ENCODE measurements around the gene NDUFV3. TPM values are rescaled to one million over a fixed set of nuclear protein-coding genes. Genes with fewer than 3 reads are reported as not detected.
"Not testable (repeated sequence)": the region's sequence is repeated elsewhere in the genome, so short reads cannot be mapped to it uniquely, and the experiment has no call there.

The NDUFV3 gene
- total RNA-seq, 2 donors from 2014 or later = 25.9 to 36.6 TPM

DNA sequence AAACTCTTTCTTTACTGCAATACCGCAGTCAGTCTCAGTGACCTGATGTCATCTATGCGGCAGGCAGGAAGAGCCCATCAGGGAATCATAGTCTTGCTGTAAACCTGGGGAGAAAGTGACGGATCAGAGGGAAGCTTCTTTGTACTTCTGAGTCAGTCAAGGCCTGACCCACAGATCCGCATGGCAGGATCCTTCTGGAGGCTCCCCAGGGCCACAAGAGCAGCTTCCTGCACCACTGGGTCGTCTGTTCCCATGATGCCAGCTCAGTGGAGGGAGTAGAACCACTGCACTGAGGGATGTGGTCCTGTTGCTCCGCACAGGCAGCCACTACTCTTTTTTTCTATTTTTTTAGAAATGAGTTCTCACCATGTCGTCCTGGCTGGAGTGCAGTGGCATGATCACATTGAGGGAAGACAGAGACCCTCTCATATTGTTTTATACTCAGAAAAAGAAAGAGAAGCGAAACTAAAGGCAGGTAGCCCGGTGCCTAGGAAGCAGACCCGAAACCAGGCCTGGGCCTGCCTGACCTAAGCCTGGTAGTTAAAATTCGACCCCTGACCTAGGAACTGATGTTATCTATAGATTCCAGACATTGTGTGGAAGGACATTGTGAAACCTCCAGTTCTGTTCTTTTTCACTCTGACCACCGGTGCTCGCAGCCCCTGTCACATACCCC lies 38.6 kb downstream of the NDUFV3 start:
- H3K36me3 ChIP-seq = no peaks in the 10 kb centered on the region
- H3K4me3 ChIP-seq = no peak overlapping the region
- no peak overlapping the region for H3K9ac ChIP-seq (ENCODE audit: low read depth in 2 of 2, low read length in 2 of 2)
- H3K4me1 ChIP-seq = no peaks in the 10 kb centered on the region
- no peak for TF ChIP-seq CTCF (IDR thresholded peaks at IDR 0.05)
- H3K27ac ChIP-seq = no peak overlapping the region
- intact Hi-C loops (cut with DNase I) = no loop called here
- no peaks in the 10 kb centered on the region for H3K9me3 ChIP-seq
- no peak for DNase-seq
- no peaks in the 10 kb centered on the region for H3K27me3 ChIP-seq

DNA sequence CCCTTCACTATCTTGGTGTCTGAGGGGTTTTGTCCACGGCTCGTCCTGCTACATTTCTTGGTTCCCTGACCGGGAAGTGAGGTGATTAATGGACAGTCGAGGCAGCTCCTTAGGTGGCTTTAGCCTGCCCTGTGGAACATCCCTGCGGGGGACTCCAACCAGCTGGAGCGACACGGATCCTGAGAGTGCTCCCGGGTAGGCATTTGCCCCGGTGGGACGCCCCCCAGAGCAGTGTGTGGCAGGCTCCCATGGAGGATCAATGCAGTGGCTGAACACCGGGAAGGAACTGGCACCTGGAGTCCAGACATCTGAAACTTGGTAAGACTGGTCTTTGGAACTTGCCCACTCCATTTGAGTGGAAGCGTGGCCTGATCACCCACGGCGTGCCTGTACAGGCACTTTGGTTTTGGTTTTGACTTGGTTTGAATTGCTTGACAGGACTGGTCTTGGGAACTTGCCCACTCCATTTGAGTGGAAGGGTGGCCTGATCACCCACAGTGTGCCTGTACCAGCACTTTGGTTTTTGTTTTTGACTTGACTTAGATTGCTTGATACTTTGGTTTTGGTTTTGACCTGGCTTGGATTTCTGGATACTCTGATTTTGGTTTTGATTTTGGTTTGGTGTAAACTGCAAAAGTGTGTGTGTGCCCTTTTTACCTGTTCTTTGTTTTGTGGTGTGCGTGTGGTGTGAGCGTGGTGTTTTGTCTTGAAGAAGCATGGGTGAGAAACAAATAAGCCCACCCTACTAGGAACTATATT lies 39.4 kb downstream of the NDUFV3 start:
- H3K4me1 ChIP-seq; H3K9me3 ChIP-seq; H3K27me3 ChIP-seq; H3K4me3 ChIP-seq; intact Hi-C loops (cut with DNase I); H3K9ac ChIP-seq (ENCODE audit: low read depth in 2 of 2, low read length in 2 of 2); DNase-seq; H3K36me3 ChIP-seq; H3K27ac ChIP-seq: not testable (repeated sequence)

DNA sequence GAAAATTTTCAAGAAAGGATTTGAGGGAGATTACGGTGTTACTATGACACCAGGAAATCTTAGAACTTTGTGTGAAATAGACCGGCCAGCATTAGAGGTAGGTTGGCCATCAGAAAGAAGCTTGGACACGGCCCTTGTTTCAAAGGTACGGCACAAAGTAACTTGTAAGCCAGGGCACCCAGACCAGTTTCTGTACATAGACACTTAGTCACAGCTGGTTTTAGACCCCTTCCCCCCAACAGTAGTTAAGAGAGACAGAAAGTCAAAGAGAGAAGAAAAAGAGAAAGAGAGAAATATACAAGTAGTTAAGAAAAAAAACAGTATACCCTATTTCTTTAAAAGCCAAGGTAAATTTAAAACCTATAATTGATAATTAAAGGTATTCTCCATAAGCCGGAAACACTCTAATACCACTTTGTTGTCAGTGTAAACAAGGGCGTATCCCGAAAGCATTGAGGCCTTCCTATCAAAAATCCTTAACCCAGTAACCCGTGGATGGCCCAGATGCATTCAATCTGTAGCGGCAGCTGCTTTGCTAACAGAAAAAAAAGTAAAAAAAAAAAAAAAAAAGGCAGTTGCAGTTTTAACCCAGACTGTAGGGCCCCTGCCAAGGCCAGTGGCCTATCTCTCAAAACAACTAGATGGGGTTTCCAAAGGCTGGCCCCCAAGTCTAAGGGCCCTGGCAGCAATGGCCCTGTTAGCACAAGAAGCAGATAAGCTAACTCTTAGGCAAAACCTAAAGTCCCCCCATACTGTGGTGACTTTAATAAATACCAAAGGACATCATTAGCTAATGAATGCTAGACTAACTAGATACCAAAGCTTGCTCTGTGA lies 40.2 kb downstream of the NDUFV3 start:
- H3K9me3 ChIP-seq; H3K4me3 ChIP-seq; DNase-seq; H3K27ac ChIP-seq; H3K4me1 ChIP-seq; intact Hi-C loops (cut with DNase I); H3K27me3 ChIP-seq; H3K36me3 ChIP-seq; H3K9ac ChIP-seq (ENCODE audit: low read depth in 2 of 2, low read length in 2 of 2): not testable (repeated sequence)

- H3K27me3 ChIP-seq; H3K4me1 ChIP-seq; H3K36me3 ChIP-seq; H3K9me3 ChIP-seq; H3K4me3 ChIP-seq; intact Hi-C loops (cut with DNase I); DNase-seq; H3K27ac ChIP-seq; H3K9ac ChIP-seq (ENCODE audit: low read depth in 2 of 2, low read length in 2 of 2): not testable (repeated sequence)
These were observed 40.9 kb downstream of the NDUFV3 start for GRCh38 chr21:42933973-42934372.

DNA sequence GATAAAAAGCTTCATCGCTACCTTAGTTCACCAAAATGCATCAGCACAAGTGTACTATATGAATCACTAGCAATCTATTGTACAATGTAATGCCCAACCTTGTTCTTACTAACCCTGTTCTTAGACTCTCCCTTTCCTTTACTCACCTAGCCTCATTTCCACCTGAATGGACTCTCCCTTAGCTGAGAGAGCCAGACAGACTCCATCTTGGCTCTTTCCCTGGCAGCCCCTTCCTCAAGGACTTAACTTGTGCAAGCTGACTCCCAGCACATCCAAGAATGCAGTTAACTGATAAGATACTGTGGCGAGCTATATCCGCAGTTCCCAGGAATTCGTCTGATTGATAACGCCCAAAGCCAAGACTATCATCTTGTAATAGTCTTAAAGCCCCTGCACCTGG lies 43.3 kb downstream of the NDUFV3 start:
- intact Hi-C loops (cut with DNase I); H3K27ac ChIP-seq; H3K4me3 ChIP-seq; H3K27me3 ChIP-seq; H3K9ac ChIP-seq (ENCODE audit: low read depth in 2 of 2, low read length in 2 of 2); DNase-seq; H3K36me3 ChIP-seq; H3K9me3 ChIP-seq; H3K4me1 ChIP-seq: not testable (repeated sequence)

GRCh38 chr21:42937034-42937940 lies 44.2 kb downstream of the NDUFV3 start:
- H3K9ac ChIP-seq (ENCODE audit: low read depth in 2 of 2, low read length in 2 of 2); H3K27ac ChIP-seq; H3K27me3 ChIP-seq; H3K4me1 ChIP-seq; H3K4me3 ChIP-seq; H3K36me3 ChIP-seq; DNase-seq; intact Hi-C loops (cut with DNase I); H3K9me3 ChIP-seq: not testable (repeated sequence)

DNA sequence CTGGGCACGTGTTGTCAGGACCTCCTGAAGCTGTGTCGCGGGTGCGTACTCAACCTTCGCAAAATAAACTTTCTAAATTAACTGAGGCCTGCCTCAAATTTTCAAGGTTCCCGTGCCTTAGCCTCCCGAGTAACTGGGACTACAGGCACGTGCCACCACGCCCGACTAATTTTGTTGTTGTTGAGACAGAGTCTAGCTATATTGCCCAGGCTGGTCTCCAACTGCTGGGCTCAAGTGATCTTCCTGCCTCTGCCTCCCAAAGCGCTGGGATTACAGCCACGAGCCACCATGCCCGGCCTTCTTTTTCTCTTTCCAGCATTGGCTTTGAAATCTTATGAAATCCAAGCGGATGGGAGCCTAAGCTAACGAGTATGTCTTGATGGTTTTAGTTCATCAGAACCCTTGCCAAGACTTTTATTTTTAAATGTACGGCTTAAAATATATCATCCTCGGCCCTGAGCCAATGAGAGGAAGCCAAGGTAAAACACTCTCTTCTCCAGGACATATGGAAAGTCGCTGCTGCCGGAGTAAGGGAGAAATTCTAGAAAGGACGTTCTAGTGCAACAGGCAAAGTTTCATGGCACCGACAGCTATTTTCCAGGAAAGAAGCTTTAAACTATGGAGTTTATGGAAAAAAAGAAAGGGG lies 45.0 kb downstream of the NDUFV3 start:
- Histone ChIP-seq H3K27ac (no peak overlapping the region), H3K9me3 (no peaks in the 10 kb centered on the region), H3K4me1 (no peaks in the 10 kb centered on the region), H3K27me3 (no peaks in the 10 kb centered on the region), H3K4me3 (no peak overlapping the region), H3K9ac (ENCODE audit: low read depth in 2 of 2, low read length in 2 of 2) (no peak overlapping the region), H3K36me3 (no peaks in the 10 kb centered on the region)
- DNase-seq = no peak
- TF ChIP-seq CTCF (IDR thresholded peaks at IDR 0.05) = no peak
- intact Hi-C loops (cut with DNase I) = no loop called here

GRCh38 chr21:42938606-42938995 lies 45.5 kb downstream of the NDUFV3 start:
- H3K9me3 ChIP-seq; H3K36me3 ChIP-seq; H3K27me3 ChIP-seq; H3K27ac ChIP-seq; intact Hi-C loops (cut with DNase I); DNase-seq; H3K9ac ChIP-seq (ENCODE audit: low read depth in 2 of 2, low read length in 2 of 2); H3K4me1 ChIP-seq; H3K4me3 ChIP-seq: not testable (repeated sequence)

All from colonic mucosa (tissue), 4 donors.